ENCODE measurements around the gene IGFBPL1. TPM values are rescaled to one million over a fixed set of nuclear protein-coding genes. Genes with fewer than 3 reads are reported as not detected.

The IGFBPL1 gene
- total RNA-seq, 2 experiments from 2014 or later, result not detected

DNA sequence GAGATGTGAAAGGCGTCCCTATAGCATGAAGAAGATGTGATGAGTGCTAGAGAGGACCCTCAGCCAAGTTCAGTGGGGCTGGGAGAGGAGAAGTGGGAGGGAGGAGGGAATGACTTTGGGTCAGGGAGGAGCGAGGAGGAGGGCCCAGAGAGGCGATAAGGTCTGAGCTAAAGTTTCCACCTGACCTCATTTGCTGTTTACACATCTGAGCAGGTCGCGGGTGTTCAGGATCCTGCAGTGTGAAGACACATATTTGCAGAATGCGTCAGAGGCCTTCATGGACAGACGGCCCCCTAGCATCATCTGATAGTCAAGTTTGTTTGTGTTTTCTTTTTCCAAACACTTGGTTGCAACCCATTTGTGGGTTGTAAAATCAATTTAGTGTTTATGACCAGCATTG is 18.9 kb upstream of the IGFBPL1 start:
- H3K4me3 ChIP-seq (ENCODE audit: low read depth, low read length, poor library complexity, severe bottlenecking), result no peak overlapping the region
- no peaks in the 10 kb centered on the region for H3K9me2 ChIP-seq (ENCODE audit: insufficient read depth, low read length)
- no peaks in the 10 kb centered on the region for H3K9me3 ChIP-seq (ENCODE audit: low read length)
- CTCF ChIA-PET (ENCODE audit: unreplicated experiment), result no interaction called here
- H4K20me1 ChIP-seq (ENCODE audit: insufficient read depth, low read length), result no peaks in the 10 kb centered on the region
- no peaks in the 10 kb centered on the region for H3K36me3 ChIP-seq (ENCODE audit: insufficient read depth, low read length)
- H3K27ac ChIP-seq (ENCODE audit: low read depth, low read length, poor library complexity, severe bottlenecking), result no peak overlapping the region
- no TSS peak for BruUV-seq (replicated peaks)
- H3K79me2 ChIP-seq (ENCODE audit: insufficient read depth, low read depth, low read length), result no peaks in the 10 kb centered on the region
- intact Hi-C loops (cut with micrococcal nuclease; ENCODE audit: unreplicated experiment), result no loop called here
- POLR2A ChIA-PET, result interaction anchor here (0.5 kb wide), 1 partner anchor 287 kb away, joined by 3 read pairs; no protein-coding TSS in a partner anchor
- DNase-seq (ENCODE audit: low spot score), result no peak
- no peaks in the 10 kb centered on the region for H3K4me1 ChIP-seq (ENCODE audit: insufficient read depth, low read length, poor library complexity, severe bottlenecking)
- no peak overlapping the region for H2AFZ ChIP-seq (ENCODE audit: low read length)
- TF ChIP-seq, protein P1, sequence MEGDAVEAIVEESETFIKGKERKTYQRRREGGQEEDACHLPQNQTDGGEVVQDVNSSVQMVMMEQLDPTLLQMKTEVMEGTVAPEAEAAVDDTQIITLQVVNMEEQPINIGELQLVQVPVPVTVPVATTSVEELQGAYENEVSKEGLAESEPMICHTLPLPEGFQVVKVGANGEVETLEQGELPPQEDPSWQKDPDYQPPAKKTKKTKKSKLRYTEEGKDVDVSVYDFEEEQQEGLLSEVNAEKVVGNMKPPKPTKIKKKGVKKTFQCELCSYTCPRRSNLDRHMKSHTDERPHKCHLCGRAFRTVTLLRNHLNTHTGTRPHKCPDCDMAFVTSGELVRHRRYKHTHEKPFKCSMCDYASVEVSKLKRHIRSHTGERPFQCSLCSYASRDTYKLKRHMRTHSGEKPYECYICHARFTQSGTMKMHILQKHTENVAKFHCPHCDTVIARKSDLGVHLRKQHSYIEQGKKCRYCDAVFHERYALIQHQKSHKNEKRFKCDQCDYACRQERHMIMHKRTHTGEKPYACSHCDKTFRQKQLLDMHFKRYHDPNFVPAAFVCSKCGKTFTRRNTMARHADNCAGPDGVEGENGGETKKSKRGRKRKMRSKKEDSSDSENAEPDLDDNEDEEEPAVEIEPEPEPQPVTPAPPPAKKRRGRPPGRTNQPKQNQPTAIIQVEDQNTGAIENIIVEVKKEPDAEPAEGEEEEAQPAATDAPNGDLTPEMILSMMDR (conservative IDR thresholded peaks at IDR 0.05; ENCODE audit: low read length), result no peak
- TF ChIP-seq EZH2phosphoT487 (IDR thresholded peaks at IDR 0.05; ENCODE audit: borderline replicate concordance, low read depth, low read length), result no peak
- H3K4me2 ChIP-seq (ENCODE audit: low read length), result no peak overlapping the region

DNA sequence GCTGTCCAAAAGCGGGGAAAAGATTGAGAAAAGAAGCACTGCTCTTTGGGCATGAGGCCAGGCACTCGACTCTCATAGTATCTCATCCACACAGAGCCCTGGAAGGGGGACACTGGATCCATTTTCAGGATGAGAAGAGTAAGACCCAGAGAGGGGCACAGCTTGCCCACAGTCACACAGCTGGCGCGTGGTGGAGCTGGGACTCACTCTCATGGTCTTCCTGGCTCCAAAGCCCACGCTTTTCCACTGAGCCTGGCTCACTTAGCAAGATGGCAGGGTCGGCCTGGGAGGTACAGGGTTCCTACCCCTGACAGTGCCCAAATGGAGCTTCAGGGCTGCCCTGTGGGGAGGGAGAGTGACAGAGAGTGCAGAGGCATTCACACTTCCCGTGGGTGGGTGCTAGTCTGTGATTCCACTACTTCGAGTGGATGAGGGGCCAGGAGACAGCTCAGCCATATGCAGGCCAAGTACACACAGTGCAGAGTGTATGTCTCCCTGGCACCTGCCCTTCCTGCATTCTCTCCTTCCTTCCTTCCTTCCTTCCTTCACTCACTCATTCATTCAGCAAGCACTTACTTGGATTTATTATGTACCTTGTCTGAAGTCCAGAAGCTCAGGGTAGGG is 18.3 kb upstream of the IGFBPL1 start:
- no peak overlapping the region for H3K4me2 ChIP-seq (ENCODE audit: low read length)

More for the DNA sequence above, 18.3 kb upstream of the IGFBPL1 start:
- Histone ChIP-seq H3K9me3 (ENCODE audit: low read length) (no peaks in the 10 kb centered on the region), H3K4me3 (ENCODE audit: low read depth, low read length, poor library complexity, severe bottlenecking) (no peak overlapping the region), H3K4me1 (ENCODE audit: insufficient read depth, low read length, poor library complexity, severe bottlenecking) (no peaks in the 10 kb centered on the region), H3K27ac (ENCODE audit: low read depth, low read length, poor library complexity, severe bottlenecking) (no peak overlapping the region), H4K20me1 (ENCODE audit: insufficient read depth, low read length) (no peaks in the 10 kb centered on the region), H3K9me2 (ENCODE audit: insufficient read depth, low read length) (no peaks in the 10 kb centered on the region), H2AFZ (ENCODE audit: low read length) (no peak overlapping the region), H3K79me2 (ENCODE audit: insufficient read depth, low read depth, low read length) (no peaks in the 10 kb centered on the region), H3K36me3 (ENCODE audit: insufficient read depth, low read length) (no peaks in the 10 kb centered on the region)
- intact Hi-C loops (cut with micrococcal nuclease; ENCODE audit: unreplicated experiment), result no loop called here
- DNase-seq (ENCODE audit: low spot score), result no peak
- no TSS peak for BruUV-seq (replicated peaks)
- POLR2A ChIA-PET, result no interaction called here
- CTCF ChIA-PET (ENCODE audit: unreplicated experiment), result no interaction called here
- no peak for TF ChIP-seq EZH2phosphoT487 (IDR thresholded peaks at IDR 0.05; ENCODE audit: borderline replicate concordance, low read depth, low read length)
- TF ChIP-seq, protein P1 (conservative IDR thresholded peaks at IDR 0.05; ENCODE audit: low read length), result no peak
